H1 (cell line): ENCODE data around the gene ASXL1. TPM values are rescaled to one million over a fixed set of nuclear protein-coding genes. Genes with fewer than 3 reads are reported as not detected.

Experiments used
- CTCF ChIA-PET: fragments of 300-600 bp; sonication (Branson Sonifier 250); formaldehyde crosslinking; loops from one replicate; lab custom pipeline; 2021; ENCODE audit not compliant: partially characterized antibody; lab: Charles Lee
- POLR2A ChIA-PET: fragments of 300-600 bp; sonication (Branson Sonifier 250); formaldehyde crosslinking; loops from one replicate; lab custom pipeline; 2021; ENCODE audit warnings: inconsistent platforms; ENCODE audit not compliant: partially characterized antibody; lab: Charles Lee
- DNase-seq, 2 experiments: peaks; one replicate each; pipeline versions ENCODE4 v3.0.0 to v3.0.0-alpha.2; 2010 to 2022; ENCODE audit warnings: low spot score in 2 of 2, low read depth in 1 of 2, mixed read lengths in 1 of 2
- FAIRE-seq: peaks from 2 replicates; lab custom pipeline; 2011; peaks lifted over from hg19 to GRCh38; lab: Jason Lieb, UNC
- H2AFZ ChIP-seq: 2 replicates; pipeline ENCODE4 v1.8.1; 2012; ENCODE audit warnings: low read length, inconsistent platforms
- H2AK5ac ChIP-seq: 2 replicates; pipeline ENCODE4 v1.6.1; 2013; ENCODE audit warnings: low read depth, low read length
- H2BK120ac ChIP-seq: replicated peaks from 2 replicates; pipeline ENCODE3; 2013; ENCODE audit warnings: low read depth, low read length, inconsistent platforms
- H2BK12ac ChIP-seq: 2 replicates; pipeline ENCODE4 v1.6.1; 2013; ENCODE audit warnings: low read depth, low read length
- H2BK15ac ChIP-seq: 2 replicates; pipeline ENCODE4 v1.6.1; 2013; ENCODE audit warnings: low read length
- H2BK20ac ChIP-seq: 2 replicates; pipeline ENCODE4 v1.6.1; 2013; ENCODE audit warnings: low read length
- H2BK5ac ChIP-seq: 2 replicates; pipeline ENCODE4 v1.6.1; 2013; ENCODE audit warnings: low read depth, low read length
- H3K14ac ChIP-seq: 2 replicates; pipeline ENCODE4 v1.6.1; 2013; ENCODE audit warnings: inconsistent platforms; ENCODE audit not compliant: insufficient read length
- H3K18ac ChIP-seq: 2 replicates; pipeline ENCODE4 v1.6.1; 2013; ENCODE audit warnings: low read length; ENCODE audit errors: extremely low read depth
- H3K23ac ChIP-seq: 2 replicates; pipeline ENCODE4 v1.6.1; 2013; ENCODE audit warnings: inconsistent platforms; ENCODE audit not compliant: insufficient read length
- H3K23me2 ChIP-seq: 2 replicates; pipeline ENCODE4 v1.6.1; 2013; ENCODE audit warnings: low read depth, low read length
- H3K27ac ChIP-seq: 2 replicates; pipeline ENCODE4 v1.6.1; 2011; ENCODE audit warnings: low read depth, low read length, inconsistent platforms
- H3K27me3 ChIP-seq, 4 experiments: replicated peaks in 1 of 4; 1 replicate in 1 of 4; 2 replicates in 3 of 4; pipeline versions ENCODE4 v1.6.1 to v1.8.1; 2011 to 2013; ENCODE audit warnings: low read length in 3 of 4, mild to moderate bottlenecking in 3 of 4, inconsistent platforms in 2 of 4, mixed read lengths in 2 of 4, moderate library complexity in 1 of 4; ENCODE audit not compliant: control insufficient read depth in 3 of 4, insufficient read depth in 3 of 4; ENCODE audit errors: extremely low read depth in 1 of 4
- H3K36me3 ChIP-seq, 4 experiments: 2 replicates each; pipeline versions ENCODE4 v1.6.1 to v1.8.1; 2011 to 2013; ENCODE audit warnings: mild to moderate bottlenecking in 4 of 4, low read length in 3 of 4, moderate library complexity in 2 of 4, control low read depth in 1 of 4, inconsistent platforms in 1 of 4; ENCODE audit not compliant: insufficient read depth in 4 of 4, control insufficient read depth in 2 of 4
- H3K4ac ChIP-seq: replicated peaks from 2 replicates; pipeline ENCODE3; 2013; ENCODE audit warnings: low read length, low read depth, mixed read lengths, inconsistent platforms; ENCODE audit not compliant: insufficient read length
- H3K4me1 ChIP-seq, 4 experiments: replicated peaks in 1 of 4; 1 replicate in 1 of 4; 2 replicates in 3 of 4; pipeline versions ENCODE4 v1.6.1 to v1.8.1; 2011 to 2013; ENCODE audit warnings: low read length in 3 of 4, inconsistent platforms in 2 of 4, mixed read lengths in 1 of 4; ENCODE audit not compliant: insufficient read depth in 4 of 4, control insufficient read depth in 3 of 4
- H3K4me2 ChIP-seq, 2 experiments: 2 replicates each; pipeline versions ENCODE4 v1.6.1 to v1.8.1; 2011 to 2013; ENCODE audit warnings: low read depth in 2 of 2, low read length in 2 of 2, control low read depth in 1 of 2, inconsistent platforms in 1 of 2, mild to moderate bottlenecking in 1 of 2; ENCODE audit not compliant: insufficient read depth in 1 of 2
- H3K4me3 ChIP-seq, 4 experiments: fragments of 200-600, 300-600 bp in 1 of 4; sonication (generic), shearing (Covaris generic), sonication (Bioruptor Twin) in 1 of 4; 2 replicates each; pipeline versions ENCODE4 v1.5.1 to v1.8.1; 2011 to 2016; ENCODE audit warnings: low read length in 4 of 4, low read depth in 3 of 4, control low read depth in 2 of 4, inconsistent platforms in 2 of 4, mild to moderate bottlenecking in 2 of 4, mixed read lengths in 1 of 4, moderate library complexity in 1 of 4; ENCODE audit not compliant: insufficient read depth in 2 of 4; ENCODE audit errors: extremely low read depth in 1 of 4
- H3K56ac ChIP-seq: replicated peaks from 2 replicates; pipeline ENCODE3; 2013; ENCODE audit warnings: low read depth, mild to moderate bottlenecking, mixed read lengths, low read length, inconsistent platforms; ENCODE audit not compliant: insufficient read length
- H3K79me1 ChIP-seq: 2 replicates; pipeline ENCODE4 v1.6.1; 2013; ENCODE audit warnings: low read depth, low read length, control low read depth
- H3K79me2 ChIP-seq, 2 experiments: 2 replicates each; pipeline versions ENCODE4 v1.6.1 to v1.8.1; 2012 to 2013; ENCODE audit warnings: low read length in 2 of 2, mild to moderate bottlenecking in 2 of 2, inconsistent platforms in 1 of 2; ENCODE audit not compliant: insufficient read depth in 2 of 2, control insufficient read depth in 1 of 2
- H3K9ac ChIP-seq, 4 experiments: replicated peaks in 1 of 4; 1 replicate in 1 of 4; 2 replicates in 3 of 4; pipeline versions ENCODE4 v1.6.1 to v1.8.1; 2011 to 2013; ENCODE audit warnings: low read depth in 3 of 4, low read length in 3 of 4, control low read depth in 2 of 4, mild to moderate bottlenecking in 2 of 4, moderate library complexity in 2 of 4, inconsistent platforms in 1 of 4; ENCODE audit errors: extremely low read depth in 1 of 4
- H3K9me3 ChIP-seq, 2 experiments: 2 replicates each; pipeline versions ENCODE4 v1.6.1 to v1.8.1; 2012 to 2013; ENCODE audit warnings: mild to moderate bottlenecking in 2 of 2, moderate library complexity in 2 of 2, control low read depth in 1 of 2, inconsistent platforms in 1 of 2, low read depth in 1 of 2, low read length in 1 of 2, mixed read lengths in 1 of 2; ENCODE audit not compliant: insufficient read depth in 2 of 2
- H4K20me1 ChIP-seq, 2 experiments: replicated peaks in 1 of 2; 2 replicates each; pipeline versions ENCODE3 to v1.8.1; 2011 to 2013; ENCODE audit warnings: inconsistent platforms in 2 of 2, low read length in 2 of 2, mild to moderate bottlenecking in 1 of 2; ENCODE audit not compliant: insufficient read depth in 2 of 2, control insufficient read depth in 1 of 2
- H4K5ac ChIP-seq: 2 replicates; pipeline ENCODE4 v1.6.1; 2013; ENCODE audit warnings: low read length, low read depth, mixed read lengths, inconsistent platforms; ENCODE audit not compliant: insufficient read length
- H4K8ac ChIP-seq: 2 replicates; pipeline ENCODE4 v1.8.0; 2013; ENCODE audit warnings: mild to moderate bottlenecking, moderate library complexity, low read length, inconsistent platforms; ENCODE audit not compliant: insufficient read depth; ENCODE audit errors: extremely low read depth
- H4K91ac ChIP-seq: replicated peaks from 2 replicates; pipeline ENCODE3; 2013; ENCODE audit warnings: low read length, mixed read lengths, inconsistent platforms; ENCODE audit not compliant: insufficient read length
- EP300 ChIP-seq, 2 experiments: IDR thresholded peaks; 1 replicate in 1 of 2; 2 replicates in 1 of 2; pipeline ENCODE4 v1.6.1; 2011 to 2012; ENCODE audit warnings: low read depth in 2 of 2, low read length in 2 of 2, mild to moderate bottlenecking in 2 of 2, borderline replicate concordance in 1 of 2, inconsistent platforms in 1 of 2, moderate library complexity in 1 of 2
- GTF2F1 ChIP-seq: IDR thresholded peaks from 2 replicates; pipeline ENCODE4 v1.6.1; 2012; ENCODE audit warnings: low read depth, low read length, improper control_type of control experiment, borderline replicate concordance
- RBBP5 ChIP-seq: IDR thresholded peaks from 2 replicates; pipeline ENCODE4 v1.7.1; 2012; ENCODE audit warnings: low read depth, mild to moderate bottlenecking, inconsistent platforms, low read length, moderate library complexity, borderline replicate concordance
- RNF2 ChIP-seq: fragments of 200-900, 300-1000 bp; sonication (generic); IDR thresholded peaks from 2 replicates; pipeline ENCODE4 v1.7.1; 2016; ENCODE audit warnings: borderline replicate concordance, low read depth, mild to moderate bottlenecking, antibody characterized with exemption, low read length; ENCODE audit not compliant: poor library complexity, severe bottlenecking; ENCODE audit errors: missing control alignments
- SP2 ChIP-seq: IDR thresholded peaks from 2 replicates; pipeline ENCODE4 v1.6.1; 2012; ENCODE audit warnings: mild to moderate bottlenecking, low read length, inconsistent platforms
- SRF ChIP-seq: IDR thresholded peaks from 2 replicates; pipeline ENCODE4 v1.6.1; 2011; ENCODE audit warnings: mild to moderate bottlenecking, low read depth, low read length, moderate library complexity
- polyA plus RNA-seq, 7 experiments: library from polyadenylated mRNA; depleted of rRNA in 3 of 7; stranded (reverse) in 5 of 7; unstranded in 2 of 7; fragments of >200 nt in 5 of 7; fragments of 200-250 nt in 2 of 7; gene quantifications; 1 replicate in 5 of 7; 2 replicates in 1 of 7; 4 replicates in 1 of 7; pipeline versions ENCODE4 v1.2.1 to v1.2.3, GENCODE V29; 2011 to 2013; ENCODE audit warnings: missing spikeins in 2 of 7, mixed read lengths in 2 of 7
- total RNA-seq: library from RNA; stranded (reverse); fragmentation: NEBNext Ultra II Directional; extraction: Animal tissue kit (Norgen Biotek cat#: 25700); gene quantifications from 2 replicates; pipeline ENCODE4 v1.2.1, GENCODE V29; 2021
- TF ChIP-seq, protein P1 (sequence below): IDR thresholded peaks from 2 replicates; pipeline ENCODE4 v1.6.1; 2011; ENCODE audit warnings: low read length, improper control_type of control experiment

The ASXL1 gene
- total and polyA plus RNA-seq, 2 of the 8 experiments (the other 6 are each of a cell fraction or from before 2014, with no cell fraction given), result 10.6 to 26.5 TPM

DNA sequence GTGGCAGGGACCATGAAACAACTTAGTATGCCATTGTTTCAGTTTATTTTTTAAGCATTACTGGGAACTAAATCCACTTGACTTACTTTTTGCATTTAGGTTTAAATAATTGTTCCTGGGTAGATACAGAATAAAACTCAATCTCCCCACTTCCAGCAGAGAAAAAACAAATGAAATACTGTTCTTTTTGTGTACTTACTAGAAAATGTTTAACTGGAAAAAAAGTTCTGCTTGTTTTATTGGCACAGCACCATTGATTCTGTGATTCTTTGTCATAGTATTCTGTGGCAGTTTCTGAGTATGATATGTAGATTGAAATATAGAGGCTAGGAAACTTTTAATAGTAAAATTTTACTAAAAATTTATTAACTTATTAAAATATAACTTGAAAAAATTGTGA, 10.2 kb downstream of the ASXL1 start:
- no peak for DNase-seq
- CTCF ChIA-PET, result no interaction called here
- H2BK20ac ChIP-seq, result no peak overlapping the region
- H3K9ac ChIP-seq, result no peak overlapping the region
- H2AFZ ChIP-seq, result no peak overlapping the region
- H4K8ac ChIP-seq, result no peak overlapping the region
- no peak overlapping the region for H4K5ac ChIP-seq
- POLR2A ChIA-PET, result no interaction called here
- no peaks in the 10 kb centered on the region for H3K9me3 ChIP-seq
- H3K23ac ChIP-seq, result no peak overlapping the region
- H3K14ac ChIP-seq, result no peak overlapping the region
- no peak overlapping the region for H3K27ac ChIP-seq
- H3K79me1 ChIP-seq, result no peaks in the 10 kb centered on the region
- H3K18ac ChIP-seq, result no peak overlapping the region
- H3K4me2 ChIP-seq, result no peak overlapping the region
- no peak overlapping the region for H3K4ac ChIP-seq
- H3K4me3 ChIP-seq, result no peak overlapping the region
- H3K23me2 ChIP-seq, result no peaks in the 10 kb centered on the region; the same call in 1 of the 2 replicates
- peaks cover 19 to 25% of the 10 kb centered on the region in 2 experiments for H4K20me1 ChIP-seq
- H2BK12ac ChIP-seq, result no peak overlapping the region
- no peak overlapping the region for H4K91ac ChIP-seq
- peaks cover 0 to 8% (median 7%) of the 10 kb centered on the region in 4 experiments; a peak in 4 of 7 replicates for H3K27me3 ChIP-seq
- TF ChIP-seq SRF (no peak), RBBP5 (no peak), GTF2F1 (no peak), RNF2 (no peak), EP300 (IDR thresholded peaks at IDR 0.05; ENCODE audit: borderline replicate concordance in 1 of 2, low read depth in 2 of 2, low read length in 2 of 2) (no peak), SP2 (no peak)
- TF ChIP-seq, protein P1, sequence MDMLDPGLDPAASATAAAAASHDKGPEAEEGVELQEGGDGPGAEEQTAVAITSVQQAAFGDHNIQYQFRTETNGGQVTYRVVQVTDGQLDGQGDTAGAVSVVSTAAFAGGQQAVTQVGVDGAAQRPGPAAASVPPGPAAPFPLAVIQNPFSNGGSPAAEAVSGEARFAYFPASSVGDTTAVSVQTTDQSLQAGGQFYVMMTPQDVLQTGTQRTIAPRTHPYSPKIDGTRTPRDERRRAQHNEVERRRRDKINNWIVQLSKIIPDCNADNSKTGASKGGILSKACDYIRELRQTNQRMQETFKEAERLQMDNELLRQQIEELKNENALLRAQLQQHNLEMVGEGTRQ, result no peak
- no peaks in the 10 kb centered on the region for H3K4me1 ChIP-seq
- H2BK120ac ChIP-seq, result no peak overlapping the region
- no peak overlapping the region for H3K56ac ChIP-seq
- H3K36me3 ChIP-seq, result 0 out of 8 replicates have a peak, but pooled peaks cover 0 to 2% (median 0%) of the 10 kb centered on the region in 4 experiments
- FAIRE-seq, result no peak
- H2AK5ac ChIP-seq, result no peak overlapping the region
- H2BK5ac ChIP-seq, result no peak overlapping the region
- H2BK15ac ChIP-seq, result no peak overlapping the region
- peaks cover 2 to 20% of the 10 kb centered on the region in 2 experiments; a peak in 3 of 4 replicates for H3K79me2 ChIP-seq
